ENCODE data around the gene ZFX.

Gene ZFX

DNA sequence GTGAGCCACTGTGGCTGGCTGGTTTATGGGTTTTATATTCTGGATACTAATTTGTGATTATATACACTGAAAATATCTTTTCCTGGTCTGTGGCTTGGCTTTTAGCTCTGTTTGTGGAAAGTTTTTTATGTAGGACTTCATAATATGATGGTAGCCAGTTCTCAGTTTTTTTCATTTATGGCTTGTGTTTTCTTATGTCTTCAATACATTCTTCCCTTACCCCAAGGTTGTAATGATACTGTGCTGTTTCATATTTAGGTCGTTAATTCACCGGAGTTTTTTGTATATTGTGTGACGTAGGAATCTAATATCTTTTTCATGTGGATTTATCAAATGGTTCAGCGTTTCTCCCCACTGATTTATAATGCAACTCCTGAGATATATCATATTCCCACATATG lies 6.6 kb downstream of the ZFX start:
- no peak for DNase-seq (ENCODE audit: low spot score)
- H3K4me1 ChIP-seq (ENCODE audit: insufficient read depth, poor library complexity, severe bottlenecking): peaks cover 21% of the 10 kb centered on the region
- TF ChIP-seq, protein P1, sequence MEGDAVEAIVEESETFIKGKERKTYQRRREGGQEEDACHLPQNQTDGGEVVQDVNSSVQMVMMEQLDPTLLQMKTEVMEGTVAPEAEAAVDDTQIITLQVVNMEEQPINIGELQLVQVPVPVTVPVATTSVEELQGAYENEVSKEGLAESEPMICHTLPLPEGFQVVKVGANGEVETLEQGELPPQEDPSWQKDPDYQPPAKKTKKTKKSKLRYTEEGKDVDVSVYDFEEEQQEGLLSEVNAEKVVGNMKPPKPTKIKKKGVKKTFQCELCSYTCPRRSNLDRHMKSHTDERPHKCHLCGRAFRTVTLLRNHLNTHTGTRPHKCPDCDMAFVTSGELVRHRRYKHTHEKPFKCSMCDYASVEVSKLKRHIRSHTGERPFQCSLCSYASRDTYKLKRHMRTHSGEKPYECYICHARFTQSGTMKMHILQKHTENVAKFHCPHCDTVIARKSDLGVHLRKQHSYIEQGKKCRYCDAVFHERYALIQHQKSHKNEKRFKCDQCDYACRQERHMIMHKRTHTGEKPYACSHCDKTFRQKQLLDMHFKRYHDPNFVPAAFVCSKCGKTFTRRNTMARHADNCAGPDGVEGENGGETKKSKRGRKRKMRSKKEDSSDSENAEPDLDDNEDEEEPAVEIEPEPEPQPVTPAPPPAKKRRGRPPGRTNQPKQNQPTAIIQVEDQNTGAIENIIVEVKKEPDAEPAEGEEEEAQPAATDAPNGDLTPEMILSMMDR (IDR thresholded peaks at IDR 0.05; ENCODE audit: poor library complexity, severe bottlenecking): no peak

GRCh38 chrX:24158881-24159280 lies 9.4 kb downstream of the ZFX start:
- H3K9me3 ChIP-seq (ENCODE audit: severe bottlenecking): no peaks in the 10 kb centered on the region
- H3K27me3 ChIP-seq (ENCODE audit: insufficient read depth, poor library complexity, severe bottlenecking): no peaks in the 10 kb centered on the region
- DNase-seq (ENCODE audit: low spot score) (no peak), ATAC-seq (ENCODE audit: low read depth) (no peak)
- peaks cover 11% of the 10 kb centered on the region; the same call in 1 of the 2 replicates for H3K36me3 ChIP-seq (ENCODE audit: low read depth)
- H3K4me3 ChIP-seq (ENCODE audit: severe bottlenecking): no peak overlapping the region
- no peak overlapping the region for H3K27ac ChIP-seq (ENCODE audit: poor library complexity, severe bottlenecking)
- TF ChIP-seq, protein P1 (IDR thresholded peaks at IDR 0.05; ENCODE audit: poor library complexity, severe bottlenecking): no peak
- H3K4me1 ChIP-seq (ENCODE audit: insufficient read depth, poor library complexity, severe bottlenecking): peaks cover 6% of the 10 kb centered on the region

More for the DNA sequence above, 6.6 kb downstream of the ZFX start:
- H3K4me3 ChIP-seq (ENCODE audit: severe bottlenecking): no peak overlapping the region
- H3K27ac ChIP-seq (ENCODE audit: poor library complexity, severe bottlenecking): no peak overlapping the region
- H3K9me3 ChIP-seq (ENCODE audit: severe bottlenecking): no peaks in the 10 kb centered on the region
- peaks cover 23% of the 10 kb centered on the region; the same call in 1 of the 2 replicates for H3K36me3 ChIP-seq (ENCODE audit: low read depth)
- ATAC-seq (ENCODE audit: low read depth): no peak
- no peaks in the 10 kb centered on the region for H3K27me3 ChIP-seq (ENCODE audit: insufficient read depth, poor library complexity, severe bottlenecking)

GRCh38 chrX:24166078-24166477 lies 16.5 kb downstream of the ZFX start:
- Histone ChIP-seq H3K27me3 (ENCODE audit: insufficient read depth, poor library complexity, severe bottlenecking) (no peaks in the 10 kb centered on the region), H3K4me3 (ENCODE audit: severe bottlenecking) (no peak overlapping the region), H3K36me3 (ENCODE audit: low read depth) (no peaks in the 10 kb centered on the region), H3K9me3 (ENCODE audit: severe bottlenecking) (no peaks in the 10 kb centered on the region), H3K4me1 (ENCODE audit: insufficient read depth, poor library complexity, severe bottlenecking) (no peaks in the 10 kb centered on the region), H3K27ac (ENCODE audit: poor library complexity, severe bottlenecking) (no peak overlapping the region)
- ATAC-seq (ENCODE audit: low read depth): no peak
- TF ChIP-seq, protein P1 (IDR thresholded peaks at IDR 0.05; ENCODE audit: poor library complexity, severe bottlenecking): no peak
- no peak for DNase-seq (ENCODE audit: low spot score)

GRCh38 chrX:24167719-24168472 lies 18.4 kb downstream of the ZFX start:
- ATAC-seq (ENCODE audit: low read depth) (no peak), DNase-seq (ENCODE audit: low spot score) (no peak)
- Histone ChIP-seq H3K27me3 (ENCODE audit: insufficient read depth, poor library complexity, severe bottlenecking) (no peaks in the 10 kb centered on the region), H3K4me3 (ENCODE audit: severe bottlenecking) (no peak overlapping the region), H3K4me1 (ENCODE audit: insufficient read depth, poor library complexity, severe bottlenecking) (no peaks in the 10 kb centered on the region), H3K9me3 (ENCODE audit: severe bottlenecking) (no peaks in the 10 kb centered on the region), H3K27ac (ENCODE audit: poor library complexity, severe bottlenecking) (no peak overlapping the region), H3K36me3 (ENCODE audit: low read depth) (peaks cover 10% of the 10 kb centered on the region)
- TF ChIP-seq, protein P1 (IDR thresholded peaks at IDR 0.05; ENCODE audit: poor library complexity, severe bottlenecking): no peak

- ATAC-seq (ENCODE audit: low read depth): no peak
- Histone ChIP-seq H3K4me1 (ENCODE audit: insufficient read depth, poor library complexity, severe bottlenecking) (no peaks in the 10 kb centered on the region), H3K27ac (ENCODE audit: poor library complexity, severe bottlenecking) (no peak overlapping the region)
Measured at GRCh38 chrX:24168807-24169206, 19.3 kb downstream of the ZFX start.

More at GRCh38 chrX:24168807-24169206, 19.3 kb downstream of the ZFX start:
- Histone ChIP-seq H3K9me3 (ENCODE audit: severe bottlenecking) (no peaks in the 10 kb centered on the region), H3K36me3 (ENCODE audit: low read depth) (peaks cover 12% of the 10 kb centered on the region), H3K27me3 (ENCODE audit: insufficient read depth, poor library complexity, severe bottlenecking) (no peaks in the 10 kb centered on the region), H3K4me3 (ENCODE audit: severe bottlenecking) (no peak overlapping the region)
- no peak for DNase-seq (ENCODE audit: low spot score)
- TF ChIP-seq, protein P1 (IDR thresholded peaks at IDR 0.05; ENCODE audit: poor library complexity, severe bottlenecking): no peak
